Stimulated activated effector memory CD8-positive, alpha-beta T cell treated with anti-CD3 and anti-CD28 coated beads, Interleukin-12 subunit alpha, Interleukin-12 subunit beta, amount 100 ng/mL, for 72 hours (primary cell): Measurements from ENCODE around the gene GNAL.
"Not testable (repeated sequence)": the region's sequence is repeated elsewhere in the genome, so short reads cannot be mapped to it uniquely, and the experiment has no call there.

Experiments
- ATAC-seq: fragments of 150-1000 bp; cut with Tn5 transposase; 2 replicates; pipeline ENCODE4 v1.10.0; 2021
- DNase-seq, 2 donors: peaks; one replicate each; pipeline ENCODE4 v3.0.0; 2021 to 2022; ENCODE audit warnings: low spot score in 2 of 2
- H3K27ac Mint-ChIP-seq: one replicate; pipeline ENCODE4 v1.8.0; 2022; ENCODE audit warnings: mild to moderate bottlenecking, mixed read lengths
- H3K36me3 Mint-ChIP-seq: one replicate; pipeline ENCODE4 v1.8.0; 2022; ENCODE audit warnings: mild to moderate bottlenecking, mixed read lengths
- H3K4me1 Mint-ChIP-seq: one replicate; pipeline ENCODE4 v1.8.0; 2022; ENCODE audit warnings: mixed read lengths
- H3K4me3 Mint-ChIP-seq: one replicate; pipeline ENCODE4 v1.8.0; 2022; ENCODE audit warnings: mild to moderate bottlenecking, mixed read lengths
- H3K9me3 Mint-ChIP-seq: one replicate; pipeline ENCODE4 v1.8.0; 2022; ENCODE audit warnings: mixed read lengths

The GNAL gene

GRCh38 chr18:11887328-11888128, 198.5 kb downstream of the GNAL start:
- ATAC-seq (peak; percentile 55), DNase-seq (no peak)
- Mint-ChIP-seq H3K9me3 (no peaks in the 10 kb centered on the region), H3K4me3 (no peak overlapping the region), H3K36me3 (peaks cover 74% of the 10 kb centered on the region), H3K27ac (peak overlapping the region; percentile 1), H3K4me1 (peaks cover 6% of the 10 kb centered on the region)

- no peak overlapping the region for H3K4me3 Mint-ChIP-seq
- H3K27ac Mint-ChIP-seq, result no peak overlapping the region
- H3K4me1 Mint-ChIP-seq, result peaks cover 6% of the 10 kb centered on the region
- ATAC-seq (no peak), DNase-seq (no peak)
- H3K9me3 Mint-ChIP-seq, result no peaks in the 10 kb centered on the region
- H3K36me3 Mint-ChIP-seq, result peaks cover 79% of the 10 kb centered on the region
Observed at GRCh38 chr18:11888726-11889125, 199.7 kb downstream of the GNAL start.

- no peaks in the 10 kb centered on the region for H3K9me3 Mint-ChIP-seq
- peaks cover 6% of the 10 kb centered on the region for H3K4me1 Mint-ChIP-seq
- DNase-seq, result no peak
- H3K36me3 Mint-ChIP-seq, result peaks cover 79% of the 10 kb centered on the region
- H3K27ac Mint-ChIP-seq, result no peak overlapping the region
- no peak overlapping the region for H3K4me3 Mint-ChIP-seq
- ATAC-seq, result no peak
Observed at GRCh38 chr18:11889284-11889683, 200.2 kb downstream of the GNAL start.

- Mint-ChIP-seq H3K9me3 (no peaks in the 10 kb centered on the region), H3K4me3 (no peak overlapping the region), H3K36me3 (peaks cover 86% of the 10 kb centered on the region), H3K27ac (no peak overlapping the region), H3K4me1 (peaks cover 6% of the 10 kb centered on the region)
- DNase-seq, result no peak
- ATAC-seq, result no peak
Observed at GRCh38 chr18:11891737-11892136, 202.7 kb downstream of the GNAL start.

GRCh38 chr18:11892438-11892837, 203.4 kb downstream of the GNAL start:
- H3K27ac Mint-ChIP-seq, ATAC-seq: not testable (repeated sequence)
- H3K36me3 Mint-ChIP-seq, result peaks cover 86% of the 10 kb centered on the region

GRCh38 chr18:11897781-11898180, 208.7 kb downstream of the GNAL start:
- ATAC-seq (no peak), DNase-seq (no peak)
- peaks cover 75% of the 10 kb centered on the region for H3K36me3 Mint-ChIP-seq
- peaks cover 9% of the 10 kb centered on the region for H3K4me1 Mint-ChIP-seq
- no peak overlapping the region for H3K27ac Mint-ChIP-seq
- H3K9me3 Mint-ChIP-seq, result no peaks in the 10 kb centered on the region
- no peak overlapping the region for H3K4me3 Mint-ChIP-seq

More at GRCh38 chr18:11892438-11892837, 203.4 kb downstream of the GNAL start:
- H3K9me3 Mint-ChIP-seq, DNase-seq, H3K4me1 Mint-ChIP-seq, H3K4me3 Mint-ChIP-seq: not testable (repeated sequence)

- H3K9me3 Mint-ChIP-seq, result no peaks in the 10 kb centered on the region
- no peak for DNase-seq
- H3K27ac Mint-ChIP-seq, result peak overlapping the region; percentile 8
- H3K4me3 Mint-ChIP-seq, result no peak overlapping the region
- peaks cover 9% of the 10 kb centered on the region for H3K4me1 Mint-ChIP-seq
- H3K36me3 Mint-ChIP-seq, result peaks cover 70% of the 10 kb centered on the region
- no peak for ATAC-seq
Observed at GRCh38 chr18:11899063-11899462, 210.0 kb downstream of the GNAL start.

- peaks cover 62% of the 10 kb centered on the region for H3K36me3 Mint-ChIP-seq
- no peaks in the 10 kb centered on the region for H3K9me3 Mint-ChIP-seq
- H3K27ac Mint-ChIP-seq, result peak overlapping the region; percentile 60
- H3K4me3 Mint-ChIP-seq, result no peak overlapping the region
- DNase-seq (no peak), ATAC-seq (no peak)
- H3K4me1 Mint-ChIP-seq, result peaks cover 11% of the 10 kb centered on the region
Observed at GRCh38 chr18:11901826-11902438, 212.9 kb downstream of the GNAL start.

- DNase-seq, result no peak
- H3K27ac Mint-ChIP-seq, result peak overlapping the region; percentile 60
- no peaks in the 10 kb centered on the region for H3K9me3 Mint-ChIP-seq
- no peak overlapping the region for H3K4me3 Mint-ChIP-seq
- peaks cover 54% of the 10 kb centered on the region for H3K36me3 Mint-ChIP-seq
- peaks cover 19% of the 10 kb centered on the region for H3K4me1 Mint-ChIP-seq
- ATAC-seq, result no peak
Observed at GRCh38 chr18:11902522-11903292, 213.6 kb downstream of the GNAL start.

- DNase-seq, result no peak
- peaks cover 33% of the 10 kb centered on the region for H3K36me3 Mint-ChIP-seq
- peak overlapping the region; percentile 23 for H3K27ac Mint-ChIP-seq
- H3K4me1 Mint-ChIP-seq, result peaks cover 21% of the 10 kb centered on the region
- ATAC-seq, result no peak
- no peak overlapping the region for H3K4me3 Mint-ChIP-seq
- no peaks in the 10 kb centered on the region for H3K9me3 Mint-ChIP-seq
Observed at GRCh38 chr18:11905613-11906012, 216.5 kb downstream of the GNAL start.

GRCh38 chr18:11906176-11906575, 217.1 kb downstream of the GNAL start:
- Mint-ChIP-seq H3K36me3 (peaks cover 31% of the 10 kb centered on the region), H3K4me3 (no peak overlapping the region), H3K9me3 (no peaks in the 10 kb centered on the region), H3K27ac (peak overlapping the region; percentile 23), H3K4me1 (peaks cover 21% of the 10 kb centered on the region)
- ATAC-seq (no peak), DNase-seq (no peak)

- H3K4me3 Mint-ChIP-seq, result peak overlapping the region; percentile 83
- H3K36me3 Mint-ChIP-seq, result peaks cover 27% of the 10 kb centered on the region
- DNase-seq (no peak), ATAC-seq (no peak)
- no peaks in the 10 kb centered on the region for H3K9me3 Mint-ChIP-seq
- H3K4me1 Mint-ChIP-seq, result peaks cover 17% of the 10 kb centered on the region
- H3K27ac Mint-ChIP-seq, result peak overlapping the region; percentile 89
Observed at GRCh38 chr18:11906926-11907874, 218.1 kb downstream of the GNAL start.

GRCh38 chr18:11908182-11909060, 219.4 kb downstream of the GNAL start, which contains the start of gene MPPE1:
Gene MPPE1 (minus strand): TSS chr18:11908317. CDS start chr18:11897264, 11,053 bp downstream.
- DNase-seq, result peak; percentile 79 to 89
- peak; percentile 95 for ATAC-seq
- H3K27ac Mint-ChIP-seq, result peak within 1 kb of the TSS; percentile 89
- peaks cover 21% of the 10 kb centered on the region for H3K36me3 Mint-ChIP-seq
- H3K4me1 Mint-ChIP-seq, result peaks cover 12% of the 10 kb centered on the region
- peak within 1 kb of the TSS; percentile 83 for H3K4me3 Mint-ChIP-seq
- H3K9me3 Mint-ChIP-seq, result no peaks in the 10 kb centered on the region

- peaks cover 16% of the 10 kb centered on the region for H3K36me3 Mint-ChIP-seq
- ATAC-seq (no peak), DNase-seq (no peak)
- H3K4me3 Mint-ChIP-seq, result peak overlapping the region; percentile 83
- H3K9me3 Mint-ChIP-seq, result no peaks in the 10 kb centered on the region
- peak overlapping the region; percentile 89 for H3K27ac Mint-ChIP-seq
- H3K4me1 Mint-ChIP-seq, result peaks cover 12% of the 10 kb centered on the region
Observed at GRCh38 chr18:11909061-11909455, 220.0 kb downstream of the GNAL start.
